SK-N-SH (cell line): ENCODE data around the gene DGKI. TPM values are rescaled to one million over a fixed set of nuclear protein-coding genes. Genes with fewer than 3 reads are reported as not detected.

Experiments used
- CTCF ChIA-PET: fragments of 300-600, 350-600 bp; formaldehyde crosslinking; extraction: SDS; loops from one replicate; lab custom pipeline; 2021; lab: Yijun Ruan, JAX
- POLR2A ChIA-PET: fragments of 350-600 bp; sonication (Branson Sonifier 250); formaldehyde crosslinking; extraction: SDS; loops from one replicate; lab custom pipeline; 2020; ENCODE audit warnings: antibody characterized with exemption, inconsistent platforms; lab: Yijun Ruan, JAX
- DNase-seq: peaks from one replicate; pipeline ENCODE4 v3.0.0; 2012
- H2AFZ ChIP-seq: fragments of 200-600 bp; sonication (generic); 2 replicates; pipeline ENCODE4 v1.8.1; 2016; ENCODE audit warnings: antibody characterized with exemption, mild to moderate bottlenecking, low read depth
- H3F3A ChIP-seq: fragments of 200-600 bp; sonication (generic); replicated peaks from 2 replicates; pipeline ENCODE3; 2016; ENCODE audit warnings: antibody characterized with exemption, mild to moderate bottlenecking; ENCODE audit not compliant: insufficient read depth
- H3K27ac ChIP-seq, 2 experiments: fragments of 200-500 bp in 1 of 2; fragments of 200-600 bp in 1 of 2; sonication (Bioruptor generic) in 1 of 2; sonication (generic), shearing (Covaris generic) in 1 of 2; 2 replicates each; pipeline versions ENCODE4 v1.5.1 to v1.6.1; 2014 to 2016; ENCODE audit warnings: low read depth in 2 of 2, inconsistent platforms in 1 of 2, low read length in 1 of 2, mild to moderate bottlenecking in 1 of 2, mixed read lengths in 1 of 2
- H3K27me3 ChIP-seq: fragments of 200-600 bp; sonication (generic), shearing (Covaris generic); 2 replicates; pipeline ENCODE4 v1.6.1; 2016; ENCODE audit warnings: mixed run types; ENCODE audit not compliant: insufficient read depth
- H3K36me3 ChIP-seq, 2 experiments: fragments of 200-500 bp in 1 of 2; fragments of 200-600 bp in 1 of 2; sonication (Bioruptor generic) in 1 of 2; sonication (generic) in 1 of 2; replicated peaks in 1 of 2; 2 replicates each; pipeline versions ENCODE3 to v1.5.1; 2014 to 2016; ENCODE audit warnings: low read length in 1 of 2, mild to moderate bottlenecking in 1 of 2; ENCODE audit not compliant: insufficient read depth in 2 of 2, control insufficient read depth in 1 of 2
- H3K4me1 ChIP-seq, 2 experiments: fragments of 200-500 bp in 1 of 2; fragments of 200-600 bp in 1 of 2; sonication (Bioruptor generic) in 1 of 2; sonication (generic), shearing (Covaris generic) in 1 of 2; 2 replicates each; pipeline versions ENCODE4 v1.5.1 to v1.6.1; 2014 to 2016; ENCODE audit warnings: low read depth in 1 of 2, low read length in 1 of 2, mixed run types in 1 of 2; ENCODE audit not compliant: insufficient read depth in 2 of 2, control insufficient read depth in 1 of 2
- H3K4me2 ChIP-seq: fragments of 200-600 bp; sonication (generic), shearing (Covaris generic); 2 replicates; pipeline ENCODE4 v1.6.1; 2017; ENCODE audit warnings: mixed run types
- H3K4me3 ChIP-seq, 2 experiments: fragments of 200-500 bp in 1 of 2; fragments of 200-600 bp in 1 of 2; sonication (Bioruptor generic) in 1 of 2; sonication (generic), shearing (Covaris generic) in 1 of 2; 2 replicates each; pipeline versions ENCODE4 v1.5.1 to v1.8.1; 2014 to 2016; ENCODE audit warnings: low read depth in 2 of 2, inconsistent platforms in 1 of 2, low read length in 1 of 2, mild to moderate bottlenecking in 1 of 2, mixed read lengths in 1 of 2, moderate library complexity in 1 of 2
- H3K79me2 ChIP-seq: fragments of 200-600 bp; sonication (generic); 2 replicates; pipeline ENCODE4 v1.8.1; 2017; ENCODE audit warnings: mild to moderate bottlenecking; ENCODE audit not compliant: insufficient read depth
- H3K9ac ChIP-seq: fragments of 200-600 bp; sonication (generic); 2 replicates; pipeline ENCODE4 v1.6.1; 2017; ENCODE audit warnings: mixed run types
- H3K9me2 ChIP-seq: fragments of 200-600 bp; sonication (generic); 2 replicates; pipeline ENCODE4 v1.6.1; 2017; ENCODE audit warnings: mixed run types
- H3K9me3 ChIP-seq: fragments of 200-600 bp; sonication (generic); 2 replicates; pipeline ENCODE4 v1.6.1; 2017; ENCODE audit warnings: mixed run types, mild to moderate bottlenecking, moderate library complexity
- H4K20me1 ChIP-seq: fragments of 200-600 bp; sonication (generic); 2 replicates; pipeline ENCODE4 v1.6.1; 2017; ENCODE audit warnings: mild to moderate bottlenecking, mixed run types; ENCODE audit not compliant: insufficient read depth
- EP300 ChIP-seq, 2 experiments: IDR thresholded peaks; 2 replicates each; pipeline versions ENCODE4 v1.4.0 to v1.6.1; 2012; ENCODE audit warnings: borderline replicate concordance in 1 of 2, low read depth in 1 of 2, low read length in 1 of 2
- FOSL2 ChIP-seq: IDR thresholded peaks from 2 replicates; pipeline ENCODE4 v1.4.0; 2012; ENCODE audit warnings: low read depth, mild to moderate bottlenecking, moderate library complexity, borderline replicate concordance
- FOXM1 ChIP-seq: IDR thresholded peaks from 2 replicates; pipeline ENCODE4 v1.4.0; 2012; ENCODE audit warnings: low read depth, mild to moderate bottlenecking
- GABPA ChIP-seq: IDR thresholded peaks from 2 replicates; pipeline ENCODE4 v1.4.0; 2012; ENCODE audit warnings: low read depth, mild to moderate bottlenecking
- GATA2 ChIP-seq: sonication (generic); formaldehyde crosslinking; IDR thresholded peaks from 2 replicates; pipeline ENCODE4 v1.5.0; 2020; ENCODE audit warnings: mild to moderate bottlenecking, missing genetic modification reagents
- MEF2A ChIP-seq: IDR thresholded peaks from 2 replicates; pipeline ENCODE4 v1.4.0; 2012; ENCODE audit warnings: low read depth, borderline replicate concordance
- MXI1 ChIP-seq: IDR thresholded peaks from 2 replicates; pipeline ENCODE4 v1.6.1; 2012; ENCODE audit warnings: mild to moderate bottlenecking, low read depth, low read length, improper control_type of control experiment
- NFIC ChIP-seq: IDR thresholded peaks from 2 replicates; pipeline ENCODE4 v1.4.0; 2012; ENCODE audit warnings: borderline replicate concordance
- NRF1 ChIP-seq: IDR thresholded peaks from 2 replicates; pipeline ENCODE4 v1.6.1; 2012; ENCODE audit warnings: low read depth, mild to moderate bottlenecking, low read length
- RAD21 ChIP-seq: IDR thresholded peaks from 2 replicates; pipeline ENCODE4 v1.6.1; 2012; ENCODE audit warnings: mild to moderate bottlenecking, low read length
- RFX5 ChIP-seq: IDR thresholded peaks from 2 replicates; pipeline ENCODE4 v1.6.1; 2012; ENCODE audit warnings: mild to moderate bottlenecking, improper control_type of control experiment, low read length
- RXRA ChIP-seq: IDR thresholded peaks from 2 replicates; pipeline ENCODE4 v1.4.0; 2012; ENCODE audit warnings: low read depth, mild to moderate bottlenecking, borderline replicate concordance
- SIN3A ChIP-seq: IDR thresholded peaks from 2 replicates; pipeline ENCODE4 v1.6.1; 2012; ENCODE audit warnings: low read depth, mild to moderate bottlenecking, low read length, moderate library complexity, borderline replicate concordance
- SMC3 ChIP-seq: IDR thresholded peaks from 2 replicates; pipeline ENCODE4 v1.6.1; 2012; ENCODE audit warnings: low read depth, low read length, improper control_type of control experiment
- TCF12 ChIP-seq: IDR thresholded peaks from 2 replicates; pipeline ENCODE4 v1.4.0; 2012
- TEAD4 ChIP-seq: IDR thresholded peaks from 2 replicates; pipeline ENCODE4 v1.4.0; 2012; ENCODE audit warnings: mild to moderate bottlenecking, borderline replicate concordance; ENCODE audit not compliant: insufficient read depth
- YY1 ChIP-seq: IDR thresholded peaks from 2 replicates; pipeline ENCODE4 v1.4.0; 2012; ENCODE audit warnings: low read depth, mild to moderate bottlenecking
- WGBS: methylation state at CpG from one replicate; pipeline ENCODE4 v1.1.6; 2017; ENCODE audit warnings: low lambda C conversion rate; 5-methylcytosine and 5-hydroxymethylcytosine counted together
- polyA plus RNA-seq, 3 experiments: library from polyadenylated mRNA; depleted of rRNA; stranded (reverse); fragments of >200 nt; gene quantifications; 2 replicates each; pipeline ENCODE4 v1.2.3, GENCODE V29; 2012
- TF ChIP-seq, protein P1 (sequence below): IDR thresholded peaks from 2 replicates; pipeline ENCODE4 v1.4.0; 2012; ENCODE audit warnings: low read depth, borderline replicate concordance
- TF ChIP-seq, protein P2 (sequence below): fragments of 150-350 bp; IDR thresholded peaks from 2 replicates; pipeline ENCODE4 v1.6.1; 2016; ENCODE audit warnings: mild to moderate bottlenecking, low read depth, low read length

DGKI gene
- polyA plus RNA-seq, 1 of the 3 experiments (the other 2 are of a cell fraction), result 1.3 TPM

DNA sequence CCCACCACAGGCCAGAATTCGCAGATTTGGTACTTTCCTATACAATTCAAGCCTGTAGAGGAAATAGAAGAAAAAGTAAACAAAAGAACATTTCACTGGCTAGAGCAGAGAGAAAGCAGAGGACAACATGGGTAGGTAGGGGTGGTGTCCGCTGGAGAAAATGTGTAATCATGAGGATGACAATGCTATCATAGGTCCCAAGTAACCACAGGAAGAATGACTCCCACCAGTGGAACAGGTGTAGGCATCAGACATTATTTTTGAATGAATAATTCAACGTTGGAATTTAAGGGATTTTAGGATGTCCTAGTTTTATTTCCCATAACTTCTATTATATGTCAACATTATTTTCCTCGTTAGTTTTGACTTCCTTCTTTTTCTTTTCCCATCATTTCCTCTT lies 248.9 kb downstream of the DGKI start:
- Histone ChIP-seq H3F3A (no peaks in the 10 kb centered on the region), H3K36me3 (peaks cover 0 to 9% of the 10 kb centered on the region in 2 experiments), H3K79me2 (no peaks in the 10 kb centered on the region), H3K9ac (no peak overlapping the region), H3K9me3 (no peaks in the 10 kb centered on the region), H2AFZ (no peak overlapping the region), H3K4me2 (no peak overlapping the region), H3K4me1 (no peaks in the 10 kb centered on the region), H3K9me2 (no peaks in the 10 kb centered on the region), H3K27me3 (no peaks in the 10 kb centered on the region), H3K4me3 (no peak overlapping the region), H4K20me1 (no peaks in the 10 kb centered on the region), H3K27ac (no peak overlapping the region)
- POLR2A ChIA-PET, result no interaction called here
- no peak for DNase-seq
- 74% methylated on average over 4 of the region's 4 CpGs for WGBS
- CTCF ChIA-PET, result interaction anchor here (0.7 to 3.3 kb wide), 2 partner anchors 428 to 913 kb away, joined by 4 to 9 read pairs; no protein-coding TSS in a partner anchor
- no peak for TF ChIP-seq NRF1
- TF ChIP-seq SMC3, result no peak
- TF ChIP-seq TCF12, result no peak
- no peak for TF ChIP-seq RXRA
- TF ChIP-seq YY1, result no peak
- TF ChIP-seq, protein P1, sequence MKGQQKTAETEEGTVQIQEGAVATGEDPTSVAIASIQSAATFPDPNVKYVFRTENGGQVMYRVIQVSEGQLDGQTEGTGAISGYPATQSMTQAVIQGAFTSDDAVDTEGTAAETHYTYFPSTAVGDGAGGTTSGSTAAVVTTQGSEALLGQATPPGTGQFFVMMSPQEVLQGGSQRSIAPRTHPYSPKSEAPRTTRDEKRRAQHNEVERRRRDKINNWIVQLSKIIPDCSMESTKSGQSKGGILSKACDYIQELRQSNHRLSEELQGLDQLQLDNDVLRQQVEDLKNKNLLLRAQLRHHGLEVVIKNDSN, result no peak
- no peak for TF ChIP-seq NFIC
- no peak for TF ChIP-seq EP300 (IDR thresholded peaks at IDR 0.05; ENCODE audit: borderline replicate concordance in 1 of 2, low read depth in 1 of 2, low read length in 1 of 2)
- no peak for TF ChIP-seq GATA2 (CRISPR knock-in tag)
- TF ChIP-seq RAD21, result no peak
- TF ChIP-seq RFX5, result no peak
- TF ChIP-seq, protein P2, sequence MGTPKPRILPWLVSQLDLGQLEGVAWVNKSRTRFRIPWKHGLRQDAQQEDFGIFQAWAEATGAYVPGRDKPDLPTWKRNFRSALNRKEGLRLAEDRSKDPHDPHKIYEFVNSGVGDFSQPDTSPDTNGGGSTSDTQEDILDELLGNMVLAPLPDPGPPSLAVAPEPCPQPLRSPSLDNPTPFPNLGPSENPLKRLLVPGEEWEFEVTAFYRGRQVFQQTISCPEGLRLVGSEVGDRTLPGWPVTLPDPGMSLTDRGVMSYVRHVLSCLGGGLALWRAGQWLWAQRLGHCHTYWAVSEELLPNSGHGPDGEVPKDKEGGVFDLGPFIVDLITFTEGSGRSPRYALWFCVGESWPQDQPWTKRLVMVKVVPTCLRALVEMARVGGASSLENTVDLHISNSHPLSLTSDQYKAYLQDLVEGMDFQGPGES, result no peak
- TF ChIP-seq MXI1, result no peak
- TF ChIP-seq FOXM1, result no peak
- no peak for TF ChIP-seq GABPA
- TF ChIP-seq SIN3A, result no peak
- no peak for TF ChIP-seq MEF2A
- no peak for TF ChIP-seq FOSL2
- TF ChIP-seq TEAD4, result no peak
